Measurements from ENCODE around the gene P2RY6. TPM values are rescaled to one million over a fixed set of nuclear protein-coding genes. Genes with fewer than 3 reads are reported as not detected.
A peak's percentile ranks its signal among the peaks of the same experiment; 100 is the strongest.

Gene P2RY6
- total RNA-seq, 2 experiments from 2014 or later, result not detected

- Mint-ChIP-seq H3K4me3 (peak overlapping the region; percentile 19), H3K27me3 (peaks cover 41% of the 10 kb centered on the region), H3K36me3 (ENCODE audit: low read depth) (no peaks in the 10 kb centered on the region), H3K27ac (no peak overlapping the region), H3K9me3 (no peaks in the 10 kb centered on the region), H3K4me1 (peaks cover 6% of the 10 kb centered on the region)
- DNase-seq, result no peak
- CTCF ChIA-PET, result interaction anchor here (0.5 to 2.2 kb wide), 19 partner anchors 9 to 341 kb away, joined by 3 to 11 read pairs (median 3); no protein-coding TSS in a partner anchor
- POLR2A ChIA-PET, result no interaction called here
These were observed 34.1 kb downstream of the P2RY6 start for GRCh38 chr11:73306069-73306841.

GRCh38 chr11:73306977-73307322 lies 34.8 kb downstream of the P2RY6 start:
- Mint-ChIP-seq H3K9me3 (no peaks in the 10 kb centered on the region), H3K4me3 (peak overlapping the region; percentile 81)

GRCh38 chr11:73307323-73308002 lies 35.3 kb downstream of the P2RY6 start:
- Mint-ChIP-seq H3K4me3 (peak overlapping the region; percentile 81), H3K27ac (no peak overlapping the region), H3K36me3 (ENCODE audit: low read depth) (no peaks in the 10 kb centered on the region), H3K9me3 (no peaks in the 10 kb centered on the region), H3K27me3 (peaks cover 41% of the 10 kb centered on the region), H3K4me1 (peaks cover 6% of the 10 kb centered on the region)
- CTCF ChIA-PET, result interaction anchor here (0.6 to 2.2 kb wide), 16 partner anchors 10 to 103 kb away, joined by 3 to 11 read pairs (median 4); no protein-coding TSS in a partner anchor
- DNase-seq, result peak; percentile 90
- POLR2A ChIA-PET, result no interaction called here

More at GRCh38 chr11:73306977-73307322, 34.8 kb downstream of the P2RY6 start:
- Mint-ChIP-seq H3K4me1 (peaks cover 6% of the 10 kb centered on the region), H3K27ac (no peak overlapping the region), H3K36me3 (ENCODE audit: low read depth) (no peaks in the 10 kb centered on the region), H3K27me3 (peaks cover 41% of the 10 kb centered on the region)
- CTCF ChIA-PET, result interaction anchor here (0.6 to 2.2 kb wide), 17 partner anchors 9 to 104 kb away, joined by 3 to 11 read pairs (median 3); no protein-coding TSS in a partner anchor
- POLR2A ChIA-PET, result no interaction called here
- no peak for DNase-seq

- ChIA-PET POLR2A (no interaction called here), CTCF (interaction anchor here (1.0 to 2.7 kb wide), 10 partner anchors 9 to 139 kb away, joined by 3 to 13 read pairs (median 4); no protein-coding TSS in a partner anchor)
- peaks cover 37% of the 10 kb centered on the region for H3K27me3 Mint-ChIP-seq
- no peaks in the 10 kb centered on the region for H3K36me3 Mint-ChIP-seq (ENCODE audit: low read depth)
- peak; percentile 26 for DNase-seq
- peak within 1 kb of the TSS; percentile 81 for H3K4me3 Mint-ChIP-seq
- peaks cover 7% of the 10 kb centered on the region for H3K4me1 Mint-ChIP-seq
- H3K27ac Mint-ChIP-seq, result no peak within 1 kb of the TSS
- no peaks in the 10 kb centered on the region for H3K9me3 Mint-ChIP-seq
These were observed 36.1 kb downstream of the P2RY6 start, which contains the start of gene ARHGEF17 for GRCh38 chr11:73308003-73308960. ARHGEF17 (plus strand) TSS chr11:73308276; CDS start chr11:73308639, 363 bp downstream.

- ChIA-PET POLR2A (no interaction called here), CTCF (interaction anchor here (1.0 to 2.7 kb wide), 7 partner anchors 10 to 138 kb away, joined by 3 to 13 read pairs (median 3); no protein-coding TSS in a partner anchor)
- H3K27ac Mint-ChIP-seq, result no peak overlapping the region
- H3K27me3 Mint-ChIP-seq, result peaks cover 36% of the 10 kb centered on the region
- peaks cover 17% of the 10 kb centered on the region for H3K4me1 Mint-ChIP-seq
- no peaks in the 10 kb centered on the region for H3K9me3 Mint-ChIP-seq
- DNase-seq, result no peak
- no peak overlapping the region for H3K4me3 Mint-ChIP-seq
- H3K36me3 Mint-ChIP-seq (ENCODE audit: low read depth), result no peaks in the 10 kb centered on the region
These were observed 37.1 kb downstream of the P2RY6 start for GRCh38 chr11:73308961-73309919.

- H3K4me1 Mint-ChIP-seq, result peaks cover 21% of the 10 kb centered on the region
- CTCF ChIA-PET, result interaction anchor here (1.1 to 2.7 kb wide), 3 partner anchors 9 to 67 kb away, joined by 3 to 13 read pairs (median 3); no protein-coding TSS in a partner anchor
- H3K36me3 Mint-ChIP-seq (ENCODE audit: low read depth), result no peaks in the 10 kb centered on the region
- no peak overlapping the region for H3K4me3 Mint-ChIP-seq
- H3K27ac Mint-ChIP-seq, result no peak overlapping the region
- H3K27me3 Mint-ChIP-seq, result peaks cover 31% of the 10 kb centered on the region
- POLR2A ChIA-PET, result no interaction called here
- no peaks in the 10 kb centered on the region for H3K9me3 Mint-ChIP-seq
- no peak for DNase-seq
These were observed 37.9 kb downstream of the P2RY6 start for GRCh38 chr11:73310076-73310475.

- no peaks in the 10 kb centered on the region for H3K9me3 Mint-ChIP-seq
- no peak overlapping the region for H3K4me3 Mint-ChIP-seq
- POLR2A ChIA-PET, result no interaction called here
- CTCF ChIA-PET, result interaction anchor here (1.3 to 2.7 kb wide), 3 partner anchors 9 to 25 kb away, joined by 3 to 13 read pairs (median 8); no protein-coding TSS in a partner anchor
- H3K4me1 Mint-ChIP-seq, result peaks cover 21% of the 10 kb centered on the region
- no peak for DNase-seq
- no peaks in the 10 kb centered on the region for H3K36me3 Mint-ChIP-seq (ENCODE audit: low read depth)
- peaks cover 24% of the 10 kb centered on the region for H3K27me3 Mint-ChIP-seq
- H3K27ac Mint-ChIP-seq, result no peak overlapping the region
These were observed 38.7 kb downstream of the P2RY6 start for GRCh38 chr11:73310661-73311393.

GRCh38 chr11:73311394-73311869 lies 39.3 kb downstream of the P2RY6 start:
- no peaks in the 10 kb centered on the region for H3K9me3 Mint-ChIP-seq
- H3K4me3 Mint-ChIP-seq, result no peak overlapping the region
- H3K27ac Mint-ChIP-seq, result no peak overlapping the region
- POLR2A ChIA-PET, result no interaction called here
- no peak for DNase-seq
- peaks cover 21% of the 10 kb centered on the region for H3K4me1 Mint-ChIP-seq
- CTCF ChIA-PET, result interaction anchor here (1.3 to 1.8 kb wide), 2 partner anchors 8 to 24 kb away, joined by 3 to 8 read pairs; no protein-coding TSS in a partner anchor
- peaks cover 25% of the 10 kb centered on the region for H3K27me3 Mint-ChIP-seq
- H3K36me3 Mint-ChIP-seq (ENCODE audit: low read depth), result no peaks in the 10 kb centered on the region

- ChIA-PET POLR2A (no interaction called here), CTCF (interaction anchor here (1.3 kb wide), 1 partner anchor 24 kb away, joined by 8 read pairs; no protein-coding TSS in a partner anchor)
- no peak overlapping the region for H3K27ac Mint-ChIP-seq
- DNase-seq, result no peak
- H3K9me3 Mint-ChIP-seq, result no peaks in the 10 kb centered on the region
- peaks cover 21% of the 10 kb centered on the region for H3K27me3 Mint-ChIP-seq
- no peaks in the 10 kb centered on the region for H3K36me3 Mint-ChIP-seq (ENCODE audit: low read depth)
- H3K4me3 Mint-ChIP-seq, result no peak overlapping the region
- peaks cover 18% of the 10 kb centered on the region for H3K4me1 Mint-ChIP-seq
These were observed 39.9 kb downstream of the P2RY6 start for GRCh38 chr11:73312036-73312435.

- Mint-ChIP-seq H3K36me3 (ENCODE audit: low read depth) (no peaks in the 10 kb centered on the region), H3K9me3 (no peaks in the 10 kb centered on the region), H3K27me3 (peaks cover 18% of the 10 kb centered on the region), H3K27ac (no peak overlapping the region), H3K4me3 (no peak overlapping the region), H3K4me1 (peaks cover 15% of the 10 kb centered on the region)
- DNase-seq, result no peak
- CTCF ChIA-PET, result interaction anchor here (0.9 to 2.4 kb wide), 2 partner anchors 14 to 22 kb away, joined by 4 to 11 read pairs; no protein-coding TSS in a partner anchor
- POLR2A ChIA-PET, result no interaction called here
These were observed 40.8 kb downstream of the P2RY6 start for GRCh38 chr11:73312851-73313327.

Data from activated CD4-positive, alpha-beta T cell treated with anti-CD3 and anti-CD28 coated beads, Interleukin-2, amount 10 ng/mL, durations not matched to agents 7 days and 5 days (primary cell).